ENCODE results near the gene C12orf42.
"Not testable (repeated sequence)": the region's sequence is repeated elsewhere in the genome, so short reads cannot be mapped to it uniquely, and the experiment has no call there.

The C12orf42 gene

DNA sequence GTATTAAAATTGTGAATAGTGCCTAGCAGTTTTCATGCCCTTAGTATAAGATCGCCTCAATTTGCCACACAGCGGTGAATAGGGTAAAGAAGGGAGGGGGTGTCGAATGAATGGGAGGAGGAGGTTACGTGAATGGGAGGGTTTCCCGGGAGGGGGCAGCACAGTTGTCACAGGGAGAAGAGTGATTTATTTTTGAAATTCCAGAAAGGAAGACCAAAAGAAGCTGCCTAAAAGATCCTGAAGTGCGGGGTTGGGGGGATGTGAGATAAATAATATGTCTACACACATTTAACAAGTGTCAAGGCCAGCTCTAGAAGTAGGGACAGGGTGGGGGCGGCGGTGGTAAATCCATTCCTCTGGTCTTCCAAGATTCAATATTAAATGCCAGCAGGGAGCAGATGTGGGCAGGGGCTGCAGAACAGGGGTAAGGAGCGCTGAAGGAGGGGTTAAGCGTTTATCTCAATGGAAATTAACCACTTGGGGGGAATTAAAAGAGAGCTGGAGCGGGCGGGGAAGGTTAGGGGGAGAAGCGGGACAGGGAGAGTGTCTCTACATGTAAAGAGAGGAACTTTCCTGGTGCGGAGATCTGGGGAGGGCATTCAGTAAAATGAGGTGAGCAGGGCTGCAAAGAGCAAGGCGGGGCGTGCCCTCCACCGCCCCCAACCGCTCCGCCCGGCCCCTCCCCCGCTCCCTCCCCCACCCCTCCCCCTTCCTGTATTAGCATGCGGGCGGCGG lies 867 bp downstream of the C12orf42 start:
- no peak for FAIRE-seq

DNA sequence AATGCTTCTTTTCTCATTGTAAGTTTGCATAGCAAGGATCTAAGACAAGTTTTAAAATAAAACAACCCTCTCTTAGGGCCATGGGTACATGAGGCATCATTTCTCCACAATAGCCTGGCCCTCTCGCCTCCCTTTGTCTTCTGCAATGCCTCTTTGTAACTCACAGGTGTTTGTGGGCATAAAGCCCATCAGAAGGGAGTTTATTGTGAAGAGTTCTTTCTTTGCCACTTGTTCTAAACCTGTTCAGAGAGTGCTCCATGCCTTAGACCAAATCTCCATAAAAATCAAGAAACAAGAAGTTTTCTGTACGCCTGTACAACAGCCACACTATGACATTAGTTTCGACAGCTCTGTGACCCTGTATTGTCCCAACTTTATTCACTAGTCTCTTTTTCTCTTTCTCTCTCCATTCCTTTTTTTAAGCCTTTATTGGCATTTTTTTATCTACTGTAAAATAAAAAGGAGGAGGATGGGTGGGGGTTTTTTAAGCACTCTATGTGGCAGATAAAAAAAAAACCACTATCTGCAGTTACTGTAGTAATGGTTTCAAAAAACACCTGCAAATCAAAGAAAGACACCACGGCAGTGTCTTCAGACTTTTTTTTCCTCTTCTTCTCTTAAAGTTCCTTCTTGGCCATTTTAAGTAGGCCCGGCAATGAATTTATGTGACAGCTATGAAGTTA lies 1.6 kb downstream of the C12orf42 start:
- FAIRE-seq: no peak

DNA sequence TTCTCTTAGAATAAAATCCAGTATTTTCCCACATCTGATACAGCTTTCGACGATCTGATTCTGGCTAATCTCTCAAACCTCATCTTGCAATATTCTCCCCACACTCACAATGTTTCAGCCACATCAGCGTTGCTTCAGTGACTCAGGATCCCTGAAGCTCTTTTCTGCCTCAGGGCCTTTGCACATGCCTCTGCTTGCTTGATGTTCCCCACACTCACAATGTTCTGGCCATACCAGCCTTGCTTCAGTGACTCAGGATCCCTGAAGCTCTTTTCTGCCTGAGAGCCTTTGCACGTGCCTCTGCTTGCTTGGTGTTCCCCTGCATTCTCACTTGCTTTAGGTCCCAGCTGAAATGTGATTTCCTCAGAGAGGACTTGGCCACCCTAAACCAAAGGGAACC lies 2.6 kb downstream of the C12orf42 start:
- no peak for FAIRE-seq

DNA sequence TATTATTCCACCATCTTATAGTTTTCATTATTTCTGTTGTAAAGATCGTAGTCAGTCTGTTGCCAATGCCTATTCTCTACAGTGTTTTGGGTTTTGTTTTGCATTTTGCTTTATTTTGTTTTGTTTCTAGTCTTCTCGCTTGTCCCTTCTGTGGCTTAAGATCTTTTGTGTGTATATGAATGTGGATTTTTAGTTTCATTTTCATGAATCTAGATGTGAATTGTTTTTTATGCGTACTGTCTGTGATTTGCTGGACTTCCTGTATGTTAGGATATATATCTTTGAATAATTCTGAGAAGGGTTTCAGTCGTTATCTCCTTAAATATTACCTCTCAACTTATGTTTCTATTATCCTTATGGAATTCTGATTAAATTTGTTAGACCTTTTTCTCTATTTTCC lies 13.4 kb downstream of the C12orf42 start:
- FAIRE-seq: no peak

DNA sequence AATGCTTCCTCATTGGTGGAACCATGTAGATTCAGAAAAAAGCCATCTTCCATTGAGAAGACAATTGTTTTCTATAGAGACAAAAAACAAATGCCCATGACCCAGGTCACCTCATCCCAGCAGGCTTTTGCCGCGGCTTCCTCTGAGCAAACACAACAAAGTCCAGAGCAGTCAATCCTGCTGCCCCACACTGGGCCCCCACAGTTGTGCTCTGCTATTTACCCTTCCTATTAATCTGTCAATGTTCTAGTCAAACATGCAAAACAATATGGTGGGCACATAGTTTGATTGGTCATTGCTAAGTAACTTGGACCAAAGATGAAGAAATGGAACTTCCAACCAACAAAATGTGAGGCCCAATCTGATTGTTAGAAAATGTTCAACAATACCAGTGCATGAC lies 20.7 kb downstream of the C12orf42 start:
- no peak for FAIRE-seq

DNA sequence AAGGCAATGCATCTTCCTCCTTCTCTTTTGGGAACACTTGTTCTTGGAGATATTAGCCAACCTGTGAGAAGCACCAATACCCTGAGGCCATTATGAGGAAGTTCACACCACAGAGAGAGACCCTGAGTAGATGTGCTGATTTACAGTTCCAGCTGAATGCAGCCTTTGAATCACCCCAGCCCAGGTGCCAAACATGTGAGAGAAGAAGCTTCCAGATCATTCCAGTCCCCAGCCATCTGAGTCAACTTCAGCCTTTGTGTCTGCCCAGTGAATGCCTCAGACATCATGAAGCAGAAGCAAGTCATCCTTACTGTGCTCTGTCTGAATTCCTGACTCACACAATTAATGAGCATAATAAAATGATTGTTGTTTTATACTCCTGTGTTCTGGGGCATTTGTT lies 25.1 kb downstream of the C12orf42 start:
- FAIRE-seq: no peak

DNA sequence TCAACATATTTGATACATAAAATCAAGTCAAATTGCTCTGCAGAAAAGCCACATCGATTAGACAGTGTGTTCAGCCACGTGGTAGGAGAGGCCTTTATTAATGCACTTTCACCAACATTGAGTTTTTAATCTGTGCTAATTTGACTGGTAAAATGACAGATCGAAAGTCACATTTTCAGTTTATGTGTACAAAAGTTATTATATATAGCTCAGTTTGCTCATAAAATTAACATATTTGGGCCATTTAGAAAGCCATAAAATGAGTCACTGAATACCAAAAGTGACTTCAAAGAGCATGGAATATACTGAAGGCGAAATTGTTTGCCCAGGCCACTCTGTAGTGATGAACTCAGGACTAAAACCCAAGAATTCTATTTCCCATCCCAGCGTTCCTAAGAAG lies 26.0 kb downstream of the C12orf42 start:
- FAIRE-seq: no peak

DNA sequence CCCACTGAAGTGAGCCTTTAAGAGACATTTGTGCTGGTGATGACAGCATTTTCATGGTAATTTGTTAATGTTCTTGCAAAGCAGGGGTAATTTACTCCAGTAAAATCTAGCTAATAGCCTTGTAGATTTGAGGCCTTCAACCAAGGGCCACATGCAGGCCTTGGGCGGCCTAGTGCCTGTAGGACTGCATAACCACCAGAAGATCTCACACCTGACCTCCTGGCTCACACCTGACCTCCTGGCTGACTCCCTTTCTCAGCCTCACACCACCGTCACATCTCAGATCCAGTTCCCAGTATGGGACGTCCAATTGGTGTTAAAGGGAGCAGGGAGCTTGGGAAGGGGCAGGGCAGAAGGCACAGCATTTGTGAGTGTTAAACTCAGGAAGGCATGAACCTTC lies 26.9 kb downstream of the C12orf42 start:
- no peak for FAIRE-seq

DNA sequence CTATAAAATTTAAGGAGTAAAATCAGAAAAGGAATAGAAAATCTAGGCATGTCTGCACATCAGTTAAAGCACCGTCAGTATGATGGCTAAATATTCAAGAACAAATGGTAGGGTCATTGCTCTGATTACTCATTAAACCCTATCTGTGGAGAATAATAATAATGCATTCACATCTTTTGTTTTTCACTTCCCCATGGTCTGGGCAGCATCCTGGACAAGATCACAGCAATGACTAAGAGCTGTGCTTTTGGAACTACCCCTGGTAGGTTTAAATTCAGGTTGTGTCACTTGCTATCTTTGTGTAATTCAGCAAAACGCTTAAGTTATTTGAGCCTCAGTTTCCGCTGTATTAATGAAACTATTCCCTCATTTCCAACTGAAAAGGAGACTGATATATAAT lies 33.1 kb downstream of the C12orf42 start:
- FAIRE-seq: no peak

DNA sequence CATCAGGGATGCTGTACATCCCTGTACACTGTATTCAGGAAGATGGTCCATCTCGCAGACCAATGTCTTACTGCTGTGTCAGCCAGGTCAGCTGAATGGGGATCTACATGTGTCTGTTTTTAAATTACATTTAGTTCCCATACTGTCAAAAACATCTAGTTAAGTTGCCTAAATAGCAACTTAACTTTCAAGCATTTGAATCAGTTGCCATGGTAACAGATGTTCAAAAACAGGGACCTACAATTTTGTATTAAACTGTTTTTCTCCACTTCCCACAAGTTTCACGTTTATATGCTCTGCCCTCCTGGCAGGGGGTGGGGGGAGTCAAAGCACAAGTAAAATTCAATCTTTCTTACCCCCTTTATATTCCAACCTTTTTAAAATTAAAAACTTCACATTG lies 38.3 kb downstream of the C12orf42 start:
- FAIRE-seq: no peak

DNA sequence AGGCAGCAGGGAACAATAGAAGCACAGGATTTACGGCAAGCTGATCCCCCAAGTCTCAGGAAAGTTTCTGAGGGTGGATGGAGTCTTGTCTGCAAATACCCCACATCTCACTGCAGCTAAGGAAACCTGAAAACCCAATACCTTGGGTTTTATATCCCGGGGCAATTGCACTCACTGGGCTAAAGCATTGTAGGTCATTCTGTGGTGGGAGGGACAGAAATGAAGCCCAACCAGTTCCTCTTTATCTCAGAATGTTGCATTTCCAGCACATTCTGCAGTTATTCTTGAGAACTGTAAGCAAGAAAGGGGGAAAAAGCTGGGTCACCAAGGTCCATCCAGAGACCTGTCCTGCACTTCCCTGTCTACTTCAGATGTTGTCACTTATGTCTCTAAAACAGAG lies 39.8 kb downstream of the C12orf42 start:
- FAIRE-seq: no peak

DNA sequence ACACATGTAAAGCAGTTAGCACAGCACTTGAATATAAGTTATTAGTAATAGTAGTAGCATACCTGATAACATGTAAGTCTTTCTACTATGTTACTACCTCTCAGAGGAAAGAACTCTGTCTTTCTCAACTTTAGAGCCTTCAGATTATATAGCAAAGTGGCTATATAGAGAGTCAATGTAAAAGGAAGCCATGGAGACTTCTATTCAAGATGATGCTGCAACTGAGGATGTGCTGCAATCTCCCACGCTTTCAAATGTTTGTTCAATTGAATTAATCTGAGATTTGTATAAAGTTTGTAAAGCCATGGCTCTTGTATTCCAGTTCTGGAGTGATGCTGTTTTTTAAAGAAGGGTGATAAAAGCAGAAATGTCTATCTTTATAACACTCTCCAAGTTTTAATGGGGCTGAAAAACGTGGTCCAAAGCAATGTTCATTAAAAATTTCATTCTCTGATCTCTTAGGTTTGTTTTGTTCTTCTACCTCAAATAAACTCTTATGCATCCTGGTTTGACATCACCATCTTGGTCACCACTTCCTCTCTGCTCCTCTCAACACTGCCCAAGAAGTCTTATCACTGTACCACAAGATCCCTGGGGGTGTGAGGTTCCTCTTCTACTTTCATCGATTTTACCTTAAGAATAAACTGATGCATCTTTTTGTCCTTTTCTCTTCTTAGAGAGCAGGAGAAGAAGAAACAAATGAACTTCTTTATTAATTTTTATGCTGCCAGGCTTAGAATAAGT lies 40.6 kb downstream of the C12orf42 start:
- no peak for FAIRE-seq

DNA sequence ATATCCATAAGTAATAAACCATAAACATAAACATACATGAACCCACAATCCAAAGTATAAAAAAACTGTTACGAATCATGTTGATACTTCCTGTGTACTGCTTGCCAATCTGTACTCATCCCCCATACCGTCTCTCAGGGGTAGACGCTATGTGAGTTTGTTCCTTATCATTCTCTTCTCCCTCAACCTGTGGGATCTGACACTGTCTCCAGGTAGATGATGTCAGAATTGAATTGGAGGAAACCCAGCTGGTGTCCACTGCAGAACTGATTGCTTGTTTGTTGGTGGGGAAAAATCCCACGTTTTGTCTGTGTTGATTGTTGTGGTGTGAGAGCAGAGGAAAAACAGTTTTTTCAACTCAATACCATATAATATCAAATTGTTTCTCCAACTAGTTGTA lies 50.8 kb downstream of the C12orf42 start:
- FAIRE-seq: no peak

DNA sequence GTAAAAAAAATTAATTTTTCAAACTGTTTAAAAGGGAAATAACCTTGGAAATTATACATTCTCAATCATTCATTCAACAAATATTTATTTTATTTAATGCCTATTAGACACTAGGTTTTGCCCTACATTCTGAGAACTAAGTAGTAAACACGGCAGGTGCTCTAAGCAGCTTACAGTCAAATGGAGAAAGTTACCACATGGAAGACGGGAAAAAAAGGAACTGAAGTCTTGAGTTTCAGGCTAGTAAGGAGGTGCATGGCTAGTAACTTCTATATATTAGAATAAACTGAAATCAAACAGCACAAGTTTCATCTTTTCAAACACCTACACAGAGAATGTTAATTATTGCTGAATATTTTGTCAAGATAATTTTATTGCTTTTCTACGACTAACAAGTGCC lies 52.9 kb downstream of the C12orf42 start:
- FAIRE-seq: no peak

DNA sequence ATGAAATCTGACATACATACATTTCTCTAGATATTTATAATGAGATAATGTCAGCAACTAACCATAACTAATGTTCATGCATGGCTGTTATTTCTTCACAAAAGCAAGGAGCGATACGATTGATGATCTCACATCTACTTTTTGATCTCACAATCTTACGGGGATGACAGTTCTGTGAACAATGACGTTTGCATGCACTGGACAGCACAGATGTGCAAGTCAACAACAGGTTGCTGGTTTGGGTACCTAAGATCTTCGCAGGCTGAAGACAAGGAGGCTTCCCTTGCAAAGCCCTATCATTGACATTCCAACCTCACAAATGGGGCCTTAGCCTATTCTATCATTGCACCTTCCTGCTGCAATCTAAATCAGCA lies 53.6 kb downstream of the C12orf42 start:
- FAIRE-seq: no peak

DNA sequence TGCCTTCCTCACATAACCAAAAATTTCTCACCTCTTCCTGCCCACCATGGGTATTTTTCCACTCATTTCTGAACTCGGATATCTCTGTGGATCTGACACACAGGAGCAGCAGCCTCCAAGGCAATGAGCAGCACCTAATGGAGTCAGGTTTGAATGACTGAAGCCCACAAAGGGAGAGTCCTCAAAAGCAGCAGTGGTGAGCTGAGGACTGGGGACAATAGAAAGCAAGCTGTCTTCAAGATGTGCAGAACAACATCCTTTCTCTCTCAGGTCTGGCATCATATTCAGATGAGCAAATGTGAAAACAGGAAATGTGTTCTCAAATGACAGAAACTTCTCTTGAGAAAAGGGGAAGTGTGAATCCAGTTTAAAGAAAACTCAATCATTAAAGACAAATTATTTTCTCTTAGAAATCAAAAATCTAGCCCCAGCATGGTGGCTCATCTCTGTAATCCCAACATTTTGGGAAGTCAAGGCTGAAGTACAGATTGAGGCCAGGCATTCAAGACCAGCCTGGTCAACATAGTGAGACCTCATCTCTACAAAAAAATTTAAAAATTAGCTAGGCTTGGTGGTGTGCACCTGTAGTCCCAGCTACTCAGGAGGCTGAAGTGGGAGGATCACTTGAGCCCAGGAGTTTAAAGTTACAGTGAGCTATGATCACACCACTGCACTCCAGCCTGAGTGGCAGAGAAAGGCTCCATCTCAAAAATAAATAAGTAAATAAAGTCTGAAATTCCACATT lies 54.2 kb downstream of the C12orf42 start:
- FAIRE-seq: no peak

DNA sequence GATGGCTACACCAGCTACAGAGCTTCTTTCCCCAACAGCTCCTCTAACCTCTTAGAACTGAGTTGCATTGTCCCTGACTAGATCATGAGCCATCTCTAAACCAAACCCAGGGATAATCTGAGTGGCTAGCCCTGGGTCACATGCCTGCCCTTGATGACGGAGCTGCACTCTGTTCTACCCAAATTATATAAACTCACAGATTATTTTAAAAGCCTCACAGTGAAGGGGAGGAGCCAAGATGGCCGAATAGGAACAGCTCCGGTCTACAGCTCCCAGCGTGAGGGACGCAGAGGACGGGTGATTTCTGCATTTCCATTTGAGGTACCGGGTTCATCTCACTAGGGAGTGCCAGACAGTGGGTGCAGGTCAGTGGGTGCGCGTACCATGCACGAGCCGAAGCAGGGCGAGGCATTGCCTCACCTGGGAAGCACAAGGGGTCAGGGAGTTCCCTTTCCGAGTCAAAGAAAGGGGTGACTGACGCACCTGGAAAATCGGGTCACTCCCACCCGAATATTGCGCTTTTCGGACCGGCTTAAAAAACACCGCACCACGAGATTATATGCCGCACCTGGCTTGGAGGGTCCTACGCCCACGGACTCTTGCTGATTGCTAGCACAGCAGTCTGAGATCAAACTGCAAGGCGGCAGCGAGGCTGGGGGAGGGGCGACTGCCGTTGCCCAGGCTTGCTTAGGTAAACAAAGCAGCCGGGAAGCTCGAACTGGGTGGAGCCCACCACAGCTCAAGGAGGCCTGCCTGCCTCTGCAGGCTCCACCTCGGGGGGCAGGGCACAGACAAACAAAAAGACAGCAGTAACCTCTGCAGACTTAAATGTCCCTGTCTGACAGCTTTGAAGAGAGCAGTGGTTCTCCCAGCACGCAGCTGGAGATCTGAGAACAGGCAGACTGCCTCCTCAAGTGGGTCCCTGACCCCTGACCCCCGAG lies 61.3 kb downstream of the C12orf42 start:
- not testable (repeated sequence) for FAIRE-seq

DNA sequence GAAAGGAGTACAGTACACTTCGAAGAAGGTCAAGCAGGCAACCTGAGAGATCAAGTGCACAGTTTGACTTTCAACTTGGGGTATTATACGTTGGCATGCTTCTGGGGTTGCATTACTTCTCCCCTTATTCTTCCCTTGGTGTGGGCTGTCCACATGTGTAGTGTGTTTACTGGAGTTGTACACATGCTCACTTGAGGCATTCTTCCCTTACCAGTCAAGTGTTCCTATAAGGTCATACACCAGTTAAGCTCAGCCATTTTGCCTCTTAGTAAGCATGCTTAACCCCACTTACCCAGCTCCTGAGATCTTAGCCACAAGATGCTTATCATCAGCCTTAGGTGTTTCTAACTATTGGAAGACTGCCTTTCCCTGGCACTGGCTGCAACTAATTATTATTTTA lies 63.8 kb downstream of the C12orf42 start:
- no peak for FAIRE-seq

DNA sequence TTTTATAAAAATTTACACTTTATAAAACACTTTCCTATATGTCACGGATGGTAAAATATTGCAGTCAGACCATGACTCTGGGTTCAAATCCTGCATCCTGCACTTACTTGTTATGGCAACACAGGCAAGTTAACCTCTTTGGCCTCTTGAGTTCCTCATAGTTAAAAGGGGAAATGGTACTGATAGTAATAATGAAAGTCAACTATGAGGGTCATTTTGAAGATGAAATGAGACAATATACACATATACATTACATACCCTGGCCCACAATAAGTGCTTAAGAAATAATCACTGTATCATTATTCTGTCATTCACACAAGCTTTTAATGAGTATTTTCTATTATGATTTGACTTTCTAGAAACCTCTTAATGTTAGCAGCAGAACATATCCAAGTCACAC lies 64.4 kb downstream of the C12orf42 start:
- no peak for FAIRE-seq

DNA sequence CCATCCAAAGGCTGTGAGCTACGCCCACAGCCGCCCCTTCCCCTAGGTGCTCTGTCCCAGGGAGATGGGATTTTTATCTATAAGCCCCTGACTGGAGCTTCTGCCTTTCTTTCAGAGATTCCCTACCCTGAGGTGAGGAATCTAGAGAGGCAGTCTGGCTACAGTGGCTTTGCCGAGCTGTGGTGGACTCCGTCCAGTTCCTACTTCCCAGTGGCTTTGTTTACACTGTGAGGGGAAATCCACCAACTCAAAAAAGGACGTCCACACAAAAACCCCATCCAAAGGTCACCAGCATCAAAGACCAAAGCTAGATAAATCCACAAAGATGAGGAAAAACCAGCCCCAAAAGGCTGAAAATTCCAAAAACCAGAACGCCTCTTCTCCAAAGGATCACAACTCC lies 70.1 kb downstream of the C12orf42 start:
- not testable (repeated sequence) for FAIRE-seq

DNA sequence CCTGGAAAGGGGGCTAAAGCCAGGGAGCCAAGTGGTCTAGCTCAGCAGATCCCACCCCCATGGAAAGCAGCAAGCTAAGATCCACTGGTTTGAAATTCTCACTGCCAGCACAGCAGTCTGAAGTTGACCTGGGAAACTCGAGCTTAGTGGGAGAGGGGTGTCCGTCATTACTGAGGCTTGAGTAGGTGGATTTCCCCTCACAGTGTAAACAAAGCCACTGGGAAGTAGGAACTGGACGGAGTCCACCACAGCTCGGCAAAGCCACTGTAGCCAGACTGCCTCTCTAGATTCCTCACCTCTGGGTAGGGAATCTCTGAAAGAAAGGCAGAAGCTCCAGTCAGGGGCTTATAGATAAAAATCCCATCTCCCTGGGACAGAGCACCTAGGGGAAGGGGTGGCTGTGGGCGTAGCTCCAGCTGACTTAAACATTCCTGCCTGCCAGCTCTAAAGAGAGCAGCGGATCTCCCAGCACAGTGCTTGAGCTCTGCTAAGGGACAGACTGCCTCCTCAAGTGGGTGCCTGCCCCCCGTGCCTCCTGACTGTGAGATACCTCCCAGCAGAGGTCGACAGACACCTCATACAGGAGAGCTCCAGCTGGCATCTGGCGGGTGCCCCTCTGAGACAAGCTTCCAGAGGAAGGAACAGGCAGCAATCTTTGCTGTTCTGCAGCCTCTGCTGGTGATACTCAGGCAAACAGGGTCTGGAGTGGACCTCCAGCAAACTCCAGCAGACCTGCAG lies 70.8 kb downstream of the C12orf42 start:
- FAIRE-seq: not testable (repeated sequence)

DNA sequence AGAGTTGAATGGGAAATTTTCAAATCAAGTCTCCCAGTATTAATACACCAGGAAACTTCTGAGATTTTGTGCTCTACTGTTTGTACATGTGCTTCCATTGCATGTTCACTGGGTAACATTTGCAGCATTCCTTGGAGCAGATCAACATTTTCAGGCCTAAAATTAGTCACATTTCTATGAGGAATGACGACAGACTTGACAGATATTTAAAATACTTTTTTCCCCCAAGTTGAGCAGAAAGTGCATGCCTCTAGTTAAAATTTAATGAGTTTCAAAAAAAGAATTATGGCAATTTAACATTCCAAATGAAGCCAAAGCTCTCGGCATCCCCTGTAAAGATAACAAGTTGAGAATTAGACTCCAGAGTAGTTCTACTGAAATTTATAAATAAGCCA lies 72.3 kb downstream of the C12orf42 start:
- FAIRE-seq: no peak
